HepG2 (cell line): Measurements from ENCODE around the gene ODAD4. TPM values are rescaled to one million over a fixed set of nuclear protein-coding genes. Genes with fewer than 3 reads are reported as not detected.

Source experiments
- GATAD1 ChIP-seq: IDR thresholded peaks from 2 replicates; pipeline ENCODE4 v1.6.1; 2016; ENCODE audit warnings: missing genetic modification reagents, missing compliant biosample characterization
- JUNB ChIP-seq: sonication (generic); formaldehyde crosslinking; IDR thresholded peaks from 2 replicates; pipeline ENCODE4 v1.8.0; 2022; ENCODE audit warnings: missing genetic modification reagents, mild to moderate bottlenecking, borderline replicate concordance
- RCOR2 ChIP-seq: IDR thresholded peaks from 2 replicates; pipeline ENCODE4 v1.6.1; 2016; ENCODE audit warnings: missing biosample characterization, missing genetic modification reagents
- SATB2 ChIP-seq: sonication (generic); formaldehyde crosslinking; IDR thresholded peaks from 2 replicates; pipeline ENCODE4 v1.5.0; 2020; ENCODE audit warnings: missing genetic modification reagents
- SRSF4 ChIP-seq: fragments of 200-400 bp; formaldehyde crosslinking; IDR thresholded peaks from one replicate; pipeline ENCODE4 v1.6.1; 2018; ENCODE audit warnings: mild to moderate bottlenecking, low read depth, low read length, moderate library complexity; ENCODE audit not compliant: poor library complexity, severe bottlenecking
- ZNF101 ChIP-seq: sonication (generic); formaldehyde crosslinking; IDR thresholded peaks from 2 replicates; pipeline ENCODE4 v1.4.0; 2020; ENCODE audit warnings: mild to moderate bottlenecking, low read depth, missing genetic modification reagents, borderline replicate concordance
- ZNF138 ChIP-seq: sonication (generic); formaldehyde crosslinking; IDR thresholded peaks from 2 replicates; pipeline ENCODE4 v1.5.0; 2020; ENCODE audit warnings: mild to moderate bottlenecking, low read depth, missing genetic modification reagents
- ZNF276 ChIP-seq: sonication (generic); formaldehyde crosslinking; IDR thresholded peaks from 2 replicates; pipeline ENCODE4 v1.4.0; 2020; ENCODE audit warnings: mild to moderate bottlenecking, low read depth, missing genetic modification reagents
- ZNF350 ChIP-seq: sonication (generic); formaldehyde crosslinking; IDR thresholded peaks from 2 replicates; pipeline ENCODE4 v1.4.0; 2020; ENCODE audit warnings: mild to moderate bottlenecking, low read depth, missing genetic modification reagents, borderline replicate concordance
- ZNF558 ChIP-seq: sonication (generic); formaldehyde crosslinking; IDR thresholded peaks from 2 replicates; pipeline ENCODE4 v1.9.0; 2022; ENCODE audit warnings: mild to moderate bottlenecking, missing genetic modification reagents, borderline replicate concordance
- ZNF780A ChIP-seq: sonication (generic); formaldehyde crosslinking; IDR thresholded peaks from 2 replicates; pipeline ENCODE4 v1.8.0; 2022; ENCODE audit warnings: mild to moderate bottlenecking, missing genetic modification reagents, moderate library complexity
- polyA plus RNA-seq, 8 experiments: library from polyadenylated mRNA; depleted of rRNA in 3 of 8; stranded (reverse) in 7 of 8; unstranded in 1 of 8; fragments of >200 nt; fragmentation: Illumina TruSeq in 4 of 8; extraction: Trizol in 4 of 8; gene quantifications; 2 replicates each; pipeline versions ENCODE4 v1.2.1 to v1.2.3, GENCODE V29; 2011 to 2016; ENCODE audit warnings: low read depth in 4 of 8, missing spikeins in 1 of 8, mixed read lengths in 1 of 8; ENCODE audit not compliant: insufficient read depth in 1 of 8
- total RNA-seq, 5 experiments: library from RNA; depleted of rRNA; stranded (reverse); fragments of >200 nt; fragmentation: Illumina TruSeq; extraction: Trizol; gene quantifications; 2 replicates each; pipeline ENCODE4 v1.2.3, GENCODE V29; 2016; ENCODE audit warnings: low read depth in 1 of 5
- TF ChIP-seq, protein P1 (sequence below): sonication (generic); formaldehyde crosslinking; IDR thresholded peaks from 2 replicates; pipeline ENCODE4 v1.5.0; 2020; ENCODE audit warnings: mild to moderate bottlenecking, missing genetic modification reagents, borderline replicate concordance
- TF ChIP-seq, protein P2 (sequence below): sonication (generic); formaldehyde crosslinking; IDR thresholded peaks from 2 replicates; pipeline ENCODE4 v1.4.0; 2020; ENCODE audit warnings: mild to moderate bottlenecking, missing genetic modification reagents
- TF ChIP-seq, protein P3 (sequence below): sonication (generic); formaldehyde crosslinking; conservative IDR thresholded peaks from 2 replicates; pipeline ENCODE4 v1.8.0; 2022; ENCODE audit warnings: low read depth, missing genetic modification reagents

The ODAD4 gene
- total and polyA plus RNA-seq, 2 of the 13 experiments (the other 11 are each of a cell fraction or from before 2014, with no cell fraction given), result 0.48 to 0.53 TPM

- TF ChIP-seq, protein P1, sequence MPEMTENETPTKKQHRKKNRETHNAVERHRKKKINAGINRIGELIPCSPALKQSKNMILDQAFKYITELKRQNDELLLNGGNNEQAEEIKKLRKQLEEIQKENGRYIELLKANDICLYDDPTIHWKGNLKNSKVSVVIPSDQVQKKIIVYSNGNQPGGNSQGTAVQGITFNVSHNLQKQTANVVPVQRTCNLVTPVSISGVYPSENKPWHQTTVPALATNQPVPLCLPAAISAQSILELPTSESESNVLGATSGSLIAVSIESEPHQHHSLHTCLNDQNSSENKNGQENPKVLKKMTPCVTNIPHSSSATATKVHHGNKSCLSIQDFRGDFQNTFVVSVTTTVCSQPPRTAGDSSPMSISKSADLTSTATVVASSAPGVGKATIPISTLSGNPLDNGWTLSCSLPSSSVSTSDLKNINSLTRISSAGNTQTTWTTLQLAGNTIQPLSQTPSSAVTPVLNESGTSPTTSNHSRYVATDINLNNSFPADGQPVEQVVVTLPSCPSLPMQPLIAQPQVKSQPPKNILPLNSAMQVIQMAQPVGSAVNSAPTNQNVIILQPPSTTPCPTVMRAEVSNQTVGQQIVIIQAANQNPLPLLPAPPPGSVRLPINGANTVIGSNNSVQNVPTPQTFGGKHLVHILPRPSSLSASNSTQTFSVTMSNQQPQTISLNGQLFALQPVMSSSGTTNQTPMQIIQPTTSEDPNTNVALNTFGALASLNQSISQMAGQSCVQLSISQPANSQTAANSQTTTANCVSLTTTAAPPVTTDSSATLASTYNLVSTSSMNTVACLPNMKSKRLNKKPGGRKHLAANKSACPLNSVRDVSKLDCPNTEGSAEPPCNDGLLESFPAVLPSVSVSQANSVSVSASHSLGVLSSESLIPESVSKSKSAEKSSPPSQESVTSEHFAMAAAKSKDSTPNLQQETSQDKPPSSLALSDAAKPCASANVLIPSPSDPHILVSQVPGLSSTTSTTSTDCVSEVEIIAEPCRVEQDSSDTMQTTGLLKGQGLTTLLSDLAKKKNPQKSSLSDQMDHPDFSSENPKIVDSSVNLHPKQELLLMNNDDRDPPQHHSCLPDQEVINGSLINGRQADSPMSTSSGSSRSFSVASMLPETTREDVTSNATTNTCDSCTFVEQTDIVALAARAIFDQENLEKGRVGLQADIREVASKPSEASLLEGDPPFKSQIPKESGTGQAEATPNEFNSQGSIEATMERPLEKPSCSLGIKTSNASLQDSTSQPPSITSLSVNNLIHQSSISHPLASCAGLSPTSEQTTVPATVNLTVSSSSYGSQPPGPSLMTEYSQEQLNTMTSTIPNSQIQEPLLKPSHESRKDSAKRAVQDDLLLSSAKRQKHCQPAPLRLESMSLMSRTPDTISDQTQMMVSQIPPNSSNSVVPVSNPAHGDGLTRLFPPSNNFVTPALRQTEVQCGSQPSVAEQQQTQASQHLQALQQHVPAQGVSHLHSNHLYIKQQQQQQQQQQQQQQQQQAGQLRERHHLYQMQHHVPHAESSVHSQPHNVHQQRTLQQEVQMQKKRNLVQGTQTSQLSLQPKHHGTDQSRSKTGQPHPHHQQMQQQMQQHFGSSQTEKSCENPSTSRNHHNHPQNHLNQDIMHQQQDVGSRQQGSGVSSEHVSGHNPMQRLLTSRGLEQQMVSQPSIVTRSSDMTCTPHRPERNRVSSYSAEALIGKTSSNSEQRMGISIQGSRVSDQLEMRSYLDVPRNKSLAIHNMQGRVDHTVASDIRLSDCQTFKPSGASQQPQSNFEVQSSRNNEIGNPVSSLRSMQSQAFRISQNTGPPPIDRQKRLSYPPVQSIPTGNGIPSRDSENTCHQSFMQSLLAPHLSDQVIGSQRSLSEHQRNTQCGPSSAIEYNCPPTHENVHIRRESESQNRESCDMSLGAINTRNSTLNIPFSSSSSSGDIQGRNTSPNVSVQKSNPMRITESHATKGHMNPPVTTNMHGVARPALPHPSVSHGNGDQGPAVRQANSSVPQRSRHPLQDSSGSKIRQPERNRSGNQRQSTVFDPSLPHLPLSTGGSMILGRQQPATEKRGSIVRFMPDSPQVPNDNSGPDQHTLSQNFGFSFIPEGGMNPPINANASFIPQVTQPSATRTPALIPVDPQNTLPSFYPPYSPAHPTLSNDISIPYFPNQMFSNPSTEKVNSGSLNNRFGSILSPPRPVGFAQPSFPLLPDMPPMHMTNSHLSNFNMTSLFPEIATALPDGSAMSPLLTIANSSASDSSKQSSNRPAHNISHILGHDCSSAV (CRISPR knock-in tag), result no peak
- TF ChIP-seq JUNB (CRISPR knock-in tag) (0 out of 2 replicates have a peak, but pooled peaks have one; percentile 37), ZNF138 (no peak; the same call in 1 of the 2 replicates), RCOR2 (CRISPR knock-in tag) (no peak), GATAD1 (peak; percentile 65; the same call in 1 of the 2 replicates), SATB2 (CRISPR knock-in tag) (no peak), ZNF101 (CRISPR knock-in tag) (no peak), ZNF780A (CRISPR knock-in tag) (peak; percentile 85), ZNF276 (CRISPR knock-in tag) (no peak), ZNF350 (CRISPR knock-in tag) (peak; percentile 32; the same call in 1 of the 2 replicates), ZNF558 (CRISPR knock-in tag) (peak; percentile 52; the same call in 1 of the 2 replicates), SRSF4 (no peak)
- TF ChIP-seq, protein P2, sequence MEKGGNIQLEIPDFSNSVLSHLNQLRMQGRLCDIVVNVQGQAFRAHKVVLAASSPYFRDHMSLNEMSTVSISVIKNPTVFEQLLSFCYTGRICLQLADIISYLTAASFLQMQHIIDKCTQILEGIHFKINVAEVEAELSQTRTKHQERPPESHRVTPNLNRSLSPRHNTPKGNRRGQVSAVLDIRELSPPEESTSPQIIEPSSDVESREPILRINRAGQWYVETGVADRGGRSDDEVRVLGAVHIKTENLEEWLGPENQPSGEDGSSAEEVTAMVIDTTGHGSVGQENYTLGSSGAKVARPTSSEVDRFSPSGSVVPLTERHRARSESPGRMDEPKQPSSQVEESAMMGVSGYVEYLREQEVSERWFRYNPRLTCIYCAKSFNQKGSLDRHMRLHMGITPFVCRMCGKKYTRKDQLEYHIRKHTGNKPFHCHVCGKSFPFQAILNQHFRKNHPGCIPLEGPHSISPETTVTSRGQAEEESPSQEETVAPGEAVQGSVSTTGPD (CRISPR knock-in tag), result no peak
- TF ChIP-seq, protein P3, sequence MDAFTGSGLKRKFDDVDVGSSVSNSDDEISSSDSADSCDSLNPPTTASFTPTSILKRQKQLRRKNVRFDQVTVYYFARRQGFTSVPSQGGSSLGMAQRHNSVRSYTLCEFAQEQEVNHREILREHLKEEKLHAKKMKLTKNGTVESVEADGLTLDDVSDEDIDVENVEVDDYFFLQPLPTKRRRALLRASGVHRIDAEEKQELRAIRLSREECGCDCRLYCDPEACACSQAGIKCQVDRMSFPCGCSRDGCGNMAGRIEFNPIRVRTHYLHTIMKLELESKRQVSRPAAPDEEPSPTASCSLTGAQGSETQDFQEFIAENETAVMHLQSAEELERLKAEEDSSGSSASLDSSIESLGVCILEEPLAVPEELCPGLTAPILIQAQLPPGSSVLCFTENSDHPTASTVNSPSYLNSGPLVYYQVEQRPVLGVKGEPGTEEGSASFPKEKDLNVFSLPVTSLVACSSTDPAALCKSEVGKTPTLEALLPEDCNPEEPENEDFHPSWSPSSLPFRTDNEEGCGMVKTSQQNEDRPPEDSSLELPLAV, result no peak
Observed at GRCh38 chr17:41966463-41967140, 36.2 kb downstream of the ODAD4 start, which contains the start of gene CNP (continued).
